ENCODE results near the gene RPS6KA1.

RPS6KA1 gene

GRCh38 chr1:26544126-26544525, 14.6 kb downstream of the RPS6KA1 start:
- no peak for TF ChIP-seq CTCF (IDR thresholded peaks at IDR 0.05; ENCODE audit: low read depth, low read length, missing control alignments)
- Histone ChIP-seq H3K27ac (no peak overlapping the region), H3K36me3 (replicated peaks) (no peaks in the 10 kb centered on the region), H3K27me3 (replicated peaks) (no peaks in the 10 kb centered on the region), H3K4me3 (ENCODE audit: low read depth, low read length) (no peak overlapping the region)
- no peak for DNase-seq
- in situ Hi-C loops (cut with HindIII; ENCODE audit: low pct_ligation_motif_present, low sequenced_read_pairs) = no loop called here

- in situ Hi-C loops (cut with HindIII; ENCODE audit: low pct_ligation_motif_present, low sequenced_read_pairs) = no loop called here
- H3K27ac ChIP-seq = no peak overlapping the region
Measured at GRCh38 chr1:26545969-26546323, 16.4 kb downstream of the RPS6KA1 start.

GRCh38 chr1:26546375-26546774, 16.8 kb downstream of the RPS6KA1 start:
- Histone ChIP-seq H3K27me3 (replicated peaks) (no peaks in the 10 kb centered on the region), H3K36me3 (replicated peaks) (no peaks in the 10 kb centered on the region), H3K27ac (no peak overlapping the region), H3K4me3 (ENCODE audit: low read depth, low read length) (no peak overlapping the region)
- DNase-seq = no peak
- in situ Hi-C loops (cut with HindIII; ENCODE audit: low pct_ligation_motif_present, low sequenced_read_pairs) = no loop called here
- TF ChIP-seq CTCF (IDR thresholded peaks at IDR 0.05; ENCODE audit: low read depth, low read length, missing control alignments) = no peak

More at GRCh38 chr1:26545969-26546323, 16.4 kb downstream of the RPS6KA1 start:
- H3K27me3 ChIP-seq (replicated peaks) = no peaks in the 10 kb centered on the region
- H3K4me3 ChIP-seq (ENCODE audit: low read depth, low read length) = no peak overlapping the region
- no peak for TF ChIP-seq CTCF (IDR thresholded peaks at IDR 0.05; ENCODE audit: low read depth, low read length, missing control alignments)
- H3K36me3 ChIP-seq (replicated peaks) = no peaks in the 10 kb centered on the region
- no peak for DNase-seq

GRCh38 chr1:26546819-26547218, 17.3 kb downstream of the RPS6KA1 start:
- no peak overlapping the region for H3K4me3 ChIP-seq (ENCODE audit: low read depth, low read length)
- H3K36me3 ChIP-seq (replicated peaks) = no peaks in the 10 kb centered on the region
- in situ Hi-C loops (cut with HindIII; ENCODE audit: low pct_ligation_motif_present, low sequenced_read_pairs) = no loop called here
- H3K27ac ChIP-seq = no peak overlapping the region
- no peaks in the 10 kb centered on the region for H3K27me3 ChIP-seq (replicated peaks)
- TF ChIP-seq CTCF (IDR thresholded peaks at IDR 0.05; ENCODE audit: low read depth, low read length, missing control alignments) = no peak
- no peak for DNase-seq

GRCh38 chr1:26548841-26549240, 19.3 kb downstream of the RPS6KA1 start:
- no peaks in the 10 kb centered on the region for H3K36me3 ChIP-seq (replicated peaks)
- H3K27me3 ChIP-seq (replicated peaks) = no peaks in the 10 kb centered on the region
- no peak for DNase-seq
- in situ Hi-C loops (cut with HindIII; ENCODE audit: low pct_ligation_motif_present, low sequenced_read_pairs) = no loop called here
- H3K4me3 ChIP-seq (ENCODE audit: low read depth, low read length) = no peak overlapping the region
- no peak overlapping the region for H3K27ac ChIP-seq
- TF ChIP-seq CTCF (IDR thresholded peaks at IDR 0.05; ENCODE audit: low read depth, low read length, missing control alignments) = no peak

- no peak for TF ChIP-seq CTCF (IDR thresholded peaks at IDR 0.05; ENCODE audit: low read depth, low read length, missing control alignments)
- H3K4me3 ChIP-seq (ENCODE audit: low read depth, low read length) = no peak overlapping the region
- no peak overlapping the region for H3K27ac ChIP-seq
- no peak for DNase-seq
- H3K36me3 ChIP-seq (replicated peaks) = no peaks in the 10 kb centered on the region
- no peaks in the 10 kb centered on the region for H3K27me3 ChIP-seq (replicated peaks)
- in situ Hi-C loops (cut with HindIII; ENCODE audit: low pct_ligation_motif_present, low sequenced_read_pairs) = no loop called here
Measured at GRCh38 chr1:26550946-26551345, 21.4 kb downstream of the RPS6KA1 start.

Measured in brain microvascular endothelial cell (primary cell).